Measurements from ENCODE around the gene TBC1D5.

GRCh38 chr3:17135696-17136095 lies 606.7 kb downstream of the TBC1D5 start:
- no peak for TF ChIP-seq CTCF (IDR thresholded peaks at IDR 0.05)
- TF ChIP-seq POLR2AphosphoS5 (IDR thresholded peaks at IDR 0.05), result no peak

Measured in sigmoid colon (tissue), 4 donors.